HepG2 (cell line): Measurements from ENCODE around the gene EXOC3L2. TPM values are rescaled to one million over a fixed set of nuclear protein-coding genes. Genes with fewer than 3 reads are reported as not detected.

ENCODE experiments used
- ARNT2 ChIP-seq: sonication (generic); formaldehyde crosslinking; IDR thresholded peaks from 2 replicates; pipeline ENCODE4 v1.8.0; 2022; ENCODE audit warnings: mild to moderate bottlenecking, low read depth, missing genetic modification reagents, moderate library complexity
- BRD4 ChIP-seq: sonication (generic); formaldehyde crosslinking; IDR thresholded peaks from 2 replicates; pipeline ENCODE4 v1.4.0; 2020; ENCODE audit warnings: missing genetic modification reagents
- KLF13 ChIP-seq: sonication (generic); formaldehyde crosslinking; IDR thresholded peaks from 2 replicates; pipeline ENCODE4 v1.4.0; 2020; ENCODE audit warnings: mild to moderate bottlenecking, missing genetic modification reagents
- KMT2B ChIP-seq: IDR thresholded peaks from 2 replicates; pipeline ENCODE4 v1.6.1; 2016; ENCODE audit warnings: missing genetic modification reagents, missing compliant biosample characterization
- MAX ChIP-seq: IDR thresholded peaks from 2 replicates; pipeline ENCODE4 v1.6.1; 2012; ENCODE audit warnings: inconsistent platforms
- MLLT10 ChIP-seq: sonication (generic); formaldehyde crosslinking; IDR thresholded peaks from 2 replicates; pipeline ENCODE4 v1.4.0; 2020; ENCODE audit warnings: missing genetic modification reagents
- NCOR1 ChIP-seq: fragments of 200-600 bp; sonication (generic); IDR thresholded peaks from 2 replicates; pipeline ENCODE4 v1.7.0; 2017; ENCODE audit warnings: antibody characterized with exemption, low read length, borderline replicate concordance
- RAD51 ChIP-seq: fragments of 450-650 bp; IDR thresholded peaks from 2 replicates; pipeline ENCODE4 v1.6.1; 2016; ENCODE audit warnings: borderline replicate concordance
- RXRB ChIP-seq: IDR thresholded peaks from 2 replicates; pipeline ENCODE4 v1.6.1; 2016; ENCODE audit warnings: borderline replicate concordance, missing genetic modification reagents, missing compliant biosample characterization
- SP1 ChIP-seq, 2 experiments: fragments of 450-650 bp in 1 of 2; sonication (generic) in 1 of 2; formaldehyde crosslinking in 1 of 2; IDR thresholded peaks; 2 replicates each; pipeline versions ENCODE4 v1.4.0 to v1.6.1; 2016 to 2020; ENCODE audit warnings: missing genetic modification reagents in 1 of 2
- TEAD3 ChIP-seq: optimal IDR thresholded peaks from 2 replicates; pipeline ENCODE3; 2016; ENCODE audit warnings: borderline replicate concordance
- THAP8 ChIP-seq: sonication (generic); formaldehyde crosslinking; IDR thresholded peaks from 2 replicates; pipeline ENCODE4 v1.5.1; 2020; ENCODE audit warnings: missing genetic modification reagents, mild to moderate bottlenecking, borderline replicate concordance
- TP53 ChIP-seq: sonication (generic); formaldehyde crosslinking; conservative IDR thresholded peaks from 2 replicates; pipeline ENCODE4 v1.4.0; 2020; ENCODE audit warnings: missing genetic modification reagents
- ZBTB44 ChIP-seq: sonication (generic); formaldehyde crosslinking; IDR thresholded peaks from 2 replicates; pipeline ENCODE4 v1.4.0; 2020; ENCODE audit warnings: missing genetic modification reagents
- ZNF367 ChIP-seq: sonication (generic); formaldehyde crosslinking; IDR thresholded peaks from 2 replicates; pipeline ENCODE4 v1.4.0; 2020; ENCODE audit warnings: missing genetic modification reagents, borderline replicate concordance
- ZSCAN12 ChIP-seq: sonication (generic); formaldehyde crosslinking; IDR thresholded peaks from 2 replicates; pipeline ENCODE4 v1.9.0; 2021; ENCODE audit warnings: mild to moderate bottlenecking, missing genetic modification reagents
- ZSCAN29 ChIP-seq: sonication (generic); formaldehyde crosslinking; conservative IDR thresholded peaks from 2 replicates; pipeline ENCODE4 v1.4.0; 2020; ENCODE audit warnings: mild to moderate bottlenecking, missing genetic modification reagents
- polyA plus RNA-seq, 8 experiments: library from polyadenylated mRNA; depleted of rRNA in 3 of 8; stranded (reverse) in 7 of 8; unstranded in 1 of 8; fragments of >200 nt; fragmentation: Illumina TruSeq in 4 of 8; extraction: Trizol in 4 of 8; gene quantifications; 2 replicates each; pipeline versions ENCODE4 v1.2.1 to v1.2.3, GENCODE V29; 2011 to 2016; ENCODE audit warnings: low read depth in 4 of 8, missing spikeins in 1 of 8, mixed read lengths in 1 of 8; ENCODE audit not compliant: insufficient read depth in 1 of 8
- total RNA-seq, 5 experiments: library from RNA; depleted of rRNA; stranded (reverse); fragments of >200 nt; fragmentation: Illumina TruSeq; extraction: Trizol; gene quantifications; 2 replicates each; pipeline ENCODE4 v1.2.3, GENCODE V29; 2016; ENCODE audit warnings: low read depth in 1 of 5
- TF ChIP-seq, protein P1 (sequence below): sonication (generic); formaldehyde crosslinking; IDR thresholded peaks from 2 replicates; pipeline ENCODE4 v1.4.0; 2020; ENCODE audit warnings: missing genetic modification reagents, low read depth, mild to moderate bottlenecking, borderline replicate concordance
- TF ChIP-seq, protein P2 (sequence below): sonication (generic); formaldehyde crosslinking; IDR thresholded peaks from 2 replicates; pipeline ENCODE4 v1.4.0; 2020; ENCODE audit warnings: mild to moderate bottlenecking, low read depth, missing genetic modification reagents
- TF ChIP-seq, protein P3 (sequence below): IDR thresholded peaks from 2 replicates; pipeline ENCODE4 v1.6.1; 2012; ENCODE audit warnings: low read depth, low read length, improper control_type of control experiment

EXOC3L2 gene
- total and polyA plus RNA-seq, 2 of the 13 experiments (the other 11 are each of a cell fraction or from before 2014, with no cell fraction given) = 0.21 TPM; not detected in 1

- TF ChIP-seq NCOR1 (no peak), ARNT2 (no peak), KLF13 (CRISPR knock-in tag) (no peak), THAP8 (CRISPR knock-in tag) (no peak), SP1 (IDR thresholded peaks at IDR 0.05) (no peak), SP1 (CRISPR knock-in tag; IDR thresholded peaks at IDR 0.05) (no peak), KMT2B (no peak), TEAD3 (CRISPR knock-in tag) (peak; percentile 74), BRD4 (CRISPR knock-in tag) (no peak), ZSCAN29 (0 out of 2 replicates have a peak, but pooled peaks have one; percentile 43), RXRB (peak; percentile 60; the same call in 1 of the 2 replicates), ZNF367 (CRISPR knock-in tag) (no peak), ZBTB44 (CRISPR knock-in tag) (no peak), MLLT10 (no peak), ZSCAN12 (CRISPR knock-in tag) (no peak), TP53 (CRISPR knock-in tag) (no peak), MAX (no peak), RAD51 (no peak)
- TF ChIP-seq, protein P1, sequence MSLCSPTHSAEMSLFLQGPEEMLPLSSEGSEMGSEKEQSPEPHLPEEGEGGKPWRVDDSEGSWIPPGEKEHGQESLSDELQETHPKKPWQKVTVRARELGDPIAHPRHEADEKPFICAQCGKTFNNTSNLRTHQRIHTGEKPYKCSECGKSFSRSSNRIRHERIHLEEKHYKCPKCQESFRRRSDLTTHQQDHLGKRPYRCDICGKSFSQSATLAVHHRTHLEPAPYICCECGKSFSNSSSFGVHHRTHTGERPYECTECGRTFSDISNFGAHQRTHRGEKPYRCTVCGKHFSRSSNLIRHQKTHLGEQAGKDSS (CRISPR knock-in tag) = peak; percentile 62; the same call in 1 of the 2 replicates
- TF ChIP-seq, protein P2, sequence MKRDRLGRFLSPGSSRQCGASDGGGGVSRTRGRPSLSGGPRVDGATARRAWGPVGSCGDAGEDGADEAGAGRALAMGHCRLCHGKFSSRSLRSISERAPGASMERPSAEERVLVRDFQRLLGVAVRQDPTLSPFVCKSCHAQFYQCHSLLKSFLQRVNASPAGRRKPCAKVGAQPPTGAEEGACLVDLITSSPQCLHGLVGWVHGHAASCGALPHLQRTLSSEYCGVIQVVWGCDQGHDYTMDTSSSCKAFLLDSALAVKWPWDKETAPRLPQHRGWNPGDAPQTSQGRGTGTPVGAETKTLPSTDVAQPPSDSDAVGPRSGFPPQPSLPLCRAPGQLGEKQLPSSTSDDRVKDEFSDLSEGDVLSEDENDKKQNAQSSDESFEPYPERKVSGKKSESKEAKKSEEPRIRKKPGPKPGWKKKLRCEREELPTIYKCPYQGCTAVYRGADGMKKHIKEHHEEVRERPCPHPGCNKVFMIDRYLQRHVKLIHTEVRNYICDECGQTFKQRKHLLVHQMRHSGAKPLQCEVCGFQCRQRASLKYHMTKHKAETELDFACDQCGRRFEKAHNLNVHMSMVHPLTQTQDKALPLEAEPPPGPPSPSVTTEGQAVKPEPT (CRISPR knock-in tag) = no peak
- TF ChIP-seq, protein P3, sequence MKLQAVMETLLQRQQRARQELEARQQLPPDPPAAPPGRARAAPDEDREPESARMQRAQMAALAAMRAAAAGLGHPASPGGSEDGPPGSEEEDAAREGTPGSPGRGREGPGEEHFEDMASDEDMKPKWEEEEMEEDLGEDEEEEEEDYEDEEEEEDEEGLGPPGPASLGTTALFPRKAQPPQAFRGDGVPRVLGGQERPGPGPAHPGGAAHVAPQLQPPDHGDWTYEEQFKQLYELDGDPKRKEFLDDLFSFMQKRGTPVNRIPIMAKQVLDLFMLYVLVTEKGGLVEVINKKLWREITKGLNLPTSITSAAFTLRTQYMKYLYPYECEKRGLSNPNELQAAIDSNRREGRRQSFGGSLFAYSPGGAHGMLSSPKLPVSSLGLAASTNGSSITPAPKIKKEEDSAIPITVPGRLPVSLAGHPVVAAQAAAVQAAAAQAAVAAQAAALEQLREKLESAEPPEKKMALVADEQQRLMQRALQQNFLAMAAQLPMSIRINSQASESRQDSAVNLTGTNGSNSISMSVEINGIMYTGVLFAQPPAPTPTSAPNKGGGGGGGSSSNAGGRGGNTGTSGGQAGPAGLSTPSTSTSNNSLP = no peak
Observed at GRCh38 chr19:45166723-45167252, 78.4 kb downstream of the EXOC3L2 start (continued).
